Breast epithelium (tissue), 4 donors: ENCODE results near the gene PADI2. TPM values are rescaled to one million over a fixed set of nuclear protein-coding genes. Genes with fewer than 3 reads are reported as not detected.
A peak's percentile ranks its signal among the peaks of the same experiment; 100 is the strongest.

Experiments
- DNase-seq, 2 donors: peaks; one replicate each; pipeline ENCODE4 v3.0.0-alpha.2; 2019; ENCODE audit warnings: low spot score in 2 of 2
- H3K27ac ChIP-seq, 2 donors: fragments of 200-600 bp; sonication (generic) in 1 of 2; one replicate each; pipeline ENCODE4 v1.5.1; 2016 to 2019; ENCODE audit warnings: mild to moderate bottlenecking in 1 of 2
- H3K27me3 ChIP-seq, 2 donors: fragments of 200-600 bp; sonication (generic) in 1 of 2; one replicate each; pipeline versions ENCODE4 v1.5.1 to v1.6.0; 2017 to 2019; ENCODE audit warnings: control low read depth in 1 of 2, mild to moderate bottlenecking in 1 of 2
- H3K36me3 ChIP-seq: fragments of 200-600 bp; one replicate; pipeline ENCODE4 v1.5.1; 2019
- H3K4me1 ChIP-seq, 2 donors: fragments of 200-600 bp; sonication (generic); one replicate each; pipeline ENCODE4 v1.5.1; 2016 to 2019; ENCODE audit warnings: control low read depth in 1 of 2
- H3K4me3 ChIP-seq, 3 donors: fragments of 200-600 bp; sonication (generic); 1 replicate in 2 of 3; 2 replicates in 1 of 3; pipeline ENCODE4 v1.5.1; 2016 to 2019; ENCODE audit warnings: mild to moderate bottlenecking in 3 of 3, moderate library complexity in 2 of 3
- H3K9me3 ChIP-seq, 2 donors: fragments of 200-600 bp; sonication (generic) in 1 of 2; one replicate each; pipeline ENCODE4 v1.5.1; 2016 to 2019; ENCODE audit warnings: control low read depth in 1 of 2
- CTCF ChIP-seq, 3 donors: fragments of 450-650 bp; IDR thresholded peaks; one replicate each; pipeline ENCODE4 v1.5.1; 2016 to 2017; ENCODE audit warnings: antibody characterized with exemption in 3 of 3, mild to moderate bottlenecking in 3 of 3, moderate library complexity in 3 of 3
- POLR2A ChIP-seq: fragments of 450-650 bp; IDR thresholded peaks from one replicate; pipeline ENCODE4 v1.6.1; 2016; ENCODE audit warnings: antibody characterized with exemption, mild to moderate bottlenecking, moderate library complexity
- POLR2AphosphoS5 ChIP-seq, 3 donors: sonication (generic); formaldehyde crosslinking; IDR thresholded peaks; one replicate each; pipeline ENCODE4 v1.6.1; 2017; ENCODE audit warnings: antibody characterized with exemption in 3 of 3
- intact Hi-C: fragments of 100-400 bp; cut with DNase I; formaldehyde crosslinking; loops from one replicate; pipeline ENCODE4 v1.15.1; 2023; ENCODE audit warnings: low total_unique reads
- total RNA-seq, 3 donors: library from RNA; depleted of rRNA; stranded (reverse); fragments of >200 nt; gene quantifications; one replicate each; pipeline ENCODE4 v1.1.0, GENCODE V29; 2016

Gene PADI2
- total RNA-seq, 3 donors from 2014 or later, result 0.32 to 29.4 (median 9.2) TPM

GRCh38 chr1:17053685-17054410, 65.4 kb downstream of the PADI2 start, which contains the start of gene SDHB:
TSS of gene SDHB (minus strand) at chr1:17054032. CDS start at chr1:17054019, 13 bp downstream.
- peak within 1 kb of the TSS; percentile 91 to 94 for H3K27ac ChIP-seq
- intact Hi-C loops, result loop anchor here (10.0 kb wide), 1 partner anchor 181 kb away; no protein-coding TSS in a partner anchor
- TF ChIP-seq POLR2AphosphoS5 (IDR thresholded peaks at IDR 0.05) (peak; percentile 77 to 96 (median 91)), POLR2A (peak; percentile 91), CTCF (IDR thresholded peaks at IDR 0.05) (no peak)
- H3K4me1 ChIP-seq, result peaks cover 4 to 11% of the 10 kb centered on the region in 2 donors
- H3K9me3 ChIP-seq, result no peaks in the 10 kb centered on the region
- no peaks in the 10 kb centered on the region for H3K27me3 ChIP-seq
- peak; percentile 98 to 99 for DNase-seq
- H3K4me3 ChIP-seq, result peak within 1 kb of the TSS; percentile 74 to 86 (median 84)
- H3K36me3 ChIP-seq, result no peaks in the 10 kb centered on the region

- TF ChIP-seq POLR2A (no peak), POLR2AphosphoS5 (IDR thresholded peaks at IDR 0.05) (no peak), CTCF (IDR thresholded peaks at IDR 0.05) (no peak)
- Histone ChIP-seq H3K4me3 (peak overlapping the region; percentile 74 to 86 (median 84)), H3K27me3 (no peaks in the 10 kb centered on the region), H3K4me1 (peaks cover 4 to 11% of the 10 kb centered on the region in 2 donors), H3K36me3 (no peaks in the 10 kb centered on the region), H3K9me3 (no peaks in the 10 kb centered on the region), H3K27ac (peak overlapping the region; percentile 91 to 94)
- no peak for DNase-seq
- intact Hi-C loops, result loop anchor here (10.0 kb wide), 1 partner anchor 182 kb away; no protein-coding TSS in a partner anchor
Measured at GRCh38 chr1:17053086-17053684, 66.1 kb downstream of the PADI2 start.

GRCh38 chr1:17052641-17053040, 66.6 kb downstream of the PADI2 start:
- Histone ChIP-seq H3K4me1 (peaks cover 4 to 11% of the 10 kb centered on the region in 2 donors), H3K4me3 (peak overlapping the region; percentile 74 to 86 (median 84)), H3K36me3 (no peaks in the 10 kb centered on the region), H3K9me3 (no peaks in the 10 kb centered on the region), H3K27ac (peak overlapping the region in 1 of 2 donors; percentile 91), H3K27me3 (no peaks in the 10 kb centered on the region)
- no peak for DNase-seq
- TF ChIP-seq CTCF (IDR thresholded peaks at IDR 0.05) (no peak), POLR2A (no peak), POLR2AphosphoS5 (IDR thresholded peaks at IDR 0.05) (no peak)
- intact Hi-C loops, result loop anchor here (10.0 kb wide), 1 partner anchor 182 kb away; no protein-coding TSS in a partner anchor

- no peaks in the 10 kb centered on the region for H3K9me3 ChIP-seq
- no peaks in the 10 kb centered on the region for H3K36me3 ChIP-seq
- DNase-seq, result no peak
- intact Hi-C loops, result loop anchor here (10.0 kb wide), 1 partner anchor 183 kb away; no protein-coding TSS in a partner anchor
- TF ChIP-seq POLR2A, result no peak
- TF ChIP-seq POLR2AphosphoS5 (IDR thresholded peaks at IDR 0.05), result no peak
- TF ChIP-seq CTCF (IDR thresholded peaks at IDR 0.05), result no peak
- H3K27me3 ChIP-seq, result no peaks in the 10 kb centered on the region
- H3K4me3 ChIP-seq, result no peak overlapping the region
- H3K27ac ChIP-seq, result no peak overlapping the region
- peaks cover 4 to 11% of the 10 kb centered on the region in 2 donors for H3K4me1 ChIP-seq
Measured at GRCh38 chr1:17052038-17052437, 67.2 kb downstream of the PADI2 start.

GRCh38 chr1:17047924-17048323, 71.3 kb downstream of the PADI2 start:
- no peak overlapping the region for H3K4me3 ChIP-seq
- H3K27ac ChIP-seq, result no peak overlapping the region
- H3K36me3 ChIP-seq, result no peaks in the 10 kb centered on the region
- TF ChIP-seq POLR2AphosphoS5 (IDR thresholded peaks at IDR 0.05), result no peak
- TF ChIP-seq CTCF (IDR thresholded peaks at IDR 0.05), result no peak
- TF ChIP-seq POLR2A, result no peak
- intact Hi-C loops, result loop anchor here (5.0 kb wide), 1 partner anchor 91 kb away; no protein-coding TSS in a partner anchor
- H3K4me1 ChIP-seq, result peaks cover under 1 to 7% of the 10 kb centered on the region in 2 donors
- DNase-seq, result no peak
- H3K27me3 ChIP-seq, result no peaks in the 10 kb centered on the region
- H3K9me3 ChIP-seq, result no peaks in the 10 kb centered on the region
